H9 (cell line): ENCODE measurements around the gene DAB2IP. TPM values are rescaled to one million over a fixed set of nuclear protein-coding genes. Genes with fewer than 3 reads are reported as not detected.

ENCODE experiments used
- DNase-seq: peaks from one replicate; pipeline ENCODE4 v3.0.0-alpha.2; 2017
- H2AFZ ChIP-seq: one replicate; pipeline ENCODE4 v1.6.1; 2013; ENCODE audit warnings: mild to moderate bottlenecking, low read length, control low read depth, moderate library complexity
- H2AK5ac ChIP-seq: 2 replicates; pipeline ENCODE4 v1.6.1; 2013; ENCODE audit warnings: low read length, control low read depth, mixed read lengths; ENCODE audit not compliant: insufficient read length
- H2BK120ac ChIP-seq: one replicate; pipeline ENCODE4 v1.6.1; 2013; ENCODE audit warnings: low read depth, mild to moderate bottlenecking, low read length, control low read depth, inconsistent platforms; ENCODE audit not compliant: poor library complexity, severe bottlenecking
- H2BK12ac ChIP-seq: 2 replicates; pipeline ENCODE4 v1.6.1; 2013; ENCODE audit warnings: low read length, control low read depth, mixed read lengths, low read depth; ENCODE audit not compliant: insufficient read length
- H2BK15ac ChIP-seq: 2 replicates; pipeline ENCODE4 v1.6.1; 2013; ENCODE audit warnings: low read depth, low read length, control low read depth
- H2BK20ac ChIP-seq: one replicate; pipeline ENCODE4 v1.6.1; 2013; ENCODE audit warnings: low read depth, mild to moderate bottlenecking, low read length, control low read depth, inconsistent platforms; ENCODE audit not compliant: poor library complexity, severe bottlenecking
- H2BK5ac ChIP-seq: 2 replicates; pipeline ENCODE4 v1.6.1; 2013; ENCODE audit warnings: low read length, control low read depth, mixed read lengths; ENCODE audit not compliant: insufficient read length
- H3K14ac ChIP-seq: 2 replicates; pipeline ENCODE4 v1.6.1; 2013; ENCODE audit warnings: low read length, control low read depth; ENCODE audit not compliant: insufficient read depth
- H3K18ac ChIP-seq: 2 replicates; pipeline ENCODE4 v1.6.1; 2013; ENCODE audit warnings: low read depth, mild to moderate bottlenecking, mixed read lengths, low read length, control low read depth; ENCODE audit not compliant: insufficient read length
- H3K23ac ChIP-seq: 2 replicates; pipeline ENCODE4 v1.6.1; 2013; ENCODE audit warnings: low read length, control low read depth, mixed read lengths, low read depth; ENCODE audit not compliant: insufficient read length
- H3K23me2 ChIP-seq: 2 replicates; pipeline ENCODE4 v1.6.1; 2013; ENCODE audit warnings: low read depth, mild to moderate bottlenecking, mixed read lengths, low read length, control low read depth; ENCODE audit not compliant: insufficient read length, poor library complexity, severe bottlenecking
- H3K27ac ChIP-seq: 2 replicates; pipeline ENCODE4 v1.5.1; 2013; ENCODE audit warnings: low read length, control low read depth, mixed read lengths, low read depth; ENCODE audit not compliant: insufficient read length
- H3K27me3 ChIP-seq: 2 replicates; pipeline ENCODE4 v1.6.1; 2013; ENCODE audit warnings: low read length, control low read depth, inconsistent platforms; ENCODE audit not compliant: insufficient read depth
- H3K4ac ChIP-seq: 2 replicates; pipeline ENCODE4 v1.6.1; 2013; ENCODE audit warnings: low read depth, mild to moderate bottlenecking, control low read depth, inconsistent platforms, low read length, moderate library complexity
- H3K4me1 ChIP-seq: 2 replicates; pipeline ENCODE4 v1.6.1; 2013; ENCODE audit warnings: low read length, control low read depth, inconsistent platforms; ENCODE audit not compliant: insufficient read depth
- H3K4me2 ChIP-seq: 2 replicates; pipeline ENCODE4 v1.6.1; 2013; ENCODE audit warnings: low read length, control low read depth, mixed read lengths; ENCODE audit not compliant: insufficient read length, insufficient read depth
- H3K56ac ChIP-seq: 2 replicates; pipeline ENCODE4 v1.6.1; 2013; ENCODE audit warnings: low read depth, mild to moderate bottlenecking, mixed read lengths, low read length, control low read depth; ENCODE audit not compliant: insufficient read length
- H3K79me1 ChIP-seq: 2 replicates; pipeline ENCODE4 v1.6.1; 2013; ENCODE audit warnings: low read depth, mild to moderate bottlenecking, moderate library complexity, low read length, control low read depth, inconsistent platforms; ENCODE audit not compliant: insufficient read depth, poor library complexity, severe bottlenecking
- H3K79me2 ChIP-seq: 2 replicates; pipeline ENCODE4 v1.6.1; 2013; ENCODE audit warnings: low read length, control low read depth, inconsistent platforms; ENCODE audit not compliant: insufficient read depth
- H3K9ac ChIP-seq: 2 replicates; pipeline ENCODE4 v1.6.1; 2013; ENCODE audit warnings: low read length, control low read depth, mixed read lengths; ENCODE audit not compliant: insufficient read length; ENCODE audit errors: extremely low read depth
- H3K9me3 ChIP-seq: one replicate; pipeline ENCODE4 v1.6.1; 2013; ENCODE audit warnings: low read depth, low read length, inconsistent platforms; ENCODE audit not compliant: control insufficient read depth
- H3T11ph ChIP-seq: one replicate; pipeline ENCODE4 v1.6.1; 2013; ENCODE audit warnings: mild to moderate bottlenecking, low read length, control low read depth, inconsistent platforms
- H4K20me1 ChIP-seq: one replicate; pipeline ENCODE4 v1.6.1; 2013; ENCODE audit not compliant: control insufficient read depth, insufficient read length, insufficient read depth
- H4K5ac ChIP-seq: 2 replicates; pipeline ENCODE4 v1.6.1; 2013; ENCODE audit warnings: low read depth, mild to moderate bottlenecking, mixed read lengths, low read length, control low read depth; ENCODE audit not compliant: insufficient read length
- H4K8ac ChIP-seq: replicated peaks from 2 replicates; pipeline ENCODE4 v1.6.1; 2013; ENCODE audit warnings: low read length, control low read depth, mixed read lengths, low read depth; ENCODE audit not compliant: insufficient read length
- H4K91ac ChIP-seq: 2 replicates; pipeline ENCODE4 v1.6.1; 2013; ENCODE audit warnings: low read depth, mild to moderate bottlenecking, moderate library complexity, mixed read lengths, low read length, control low read depth; ENCODE audit not compliant: insufficient read length
- H3K27ac Mint-ChIP-seq, 3 experiments: 2 replicates in 2 of 3; 3 replicates in 1 of 3; pipeline ENCODE4 v1.8.0; 2020 to 2021; ENCODE audit warnings: mixed read lengths in 3 of 3, mild to moderate bottlenecking in 1 of 3, moderate library complexity in 1 of 3
- H3K27me3 Mint-ChIP-seq: 2 replicates; pipeline ENCODE4 v1.8.0; 2021; ENCODE audit warnings: low read depth, mild to moderate bottlenecking, moderate library complexity, mixed read lengths
- H3K36me3 Mint-ChIP-seq, 3 experiments: 2 replicates in 2 of 3; 3 replicates in 1 of 3; pipeline ENCODE4 v1.8.0; 2020 to 2021; ENCODE audit warnings: low read depth in 3 of 3, mixed read lengths in 3 of 3; ENCODE audit not compliant: insufficient read depth in 1 of 3
- H3K4me1 Mint-ChIP-seq, 2 experiments: 2 replicates each; pipeline ENCODE4 v1.8.0; 2020; ENCODE audit warnings: mixed read lengths in 2 of 2
- H3K4me3 Mint-ChIP-seq, 2 experiments: 2 replicates in 1 of 2; 3 replicates in 1 of 2; pipeline ENCODE4 v1.8.0; 2020 to 2021; ENCODE audit warnings: mild to moderate bottlenecking in 2 of 2, mixed read lengths in 2 of 2, moderate library complexity in 1 of 2
- H3K9me3 Mint-ChIP-seq, 2 experiments: 2 replicates in 1 of 2; 3 replicates in 1 of 2; pipeline ENCODE4 v1.8.0; 2020; ENCODE audit warnings: mild to moderate bottlenecking in 2 of 2, mixed read lengths in 2 of 2, moderate library complexity in 1 of 2
- WGBS: extraction: QIAGEN DNeasy Blood & Tissue Kit; methylation state at CpG from one replicate; pipeline ENCODE4 v1.1.7; 2013; ENCODE audit warnings: missing lambda C conversion rate, low lambda C conversion rate, mixed read lengths; ENCODE audit not compliant: insufficient read length; ENCODE audit errors: extremely low coverage; 5-methylcytosine and 5-hydroxymethylcytosine counted together
- total RNA-seq: library from RNA; stranded (reverse); gene quantifications from 2 replicates; pipeline ENCODE4 v1.2.1, GENCODE V29; 2021
- TF ChIP-seq, protein P1 (sequence below): fragments of 200-600 bp; sonication (generic); conservative IDR thresholded peaks from 3 replicates; pipeline ENCODE4 v1.8.0; 2021; ENCODE audit warnings: antibody characterized with exemption, mild to moderate bottlenecking

The DAB2IP gene
- total RNA-seq, 1 experiment from 2014 or later: 22.6 TPM

DNA sequence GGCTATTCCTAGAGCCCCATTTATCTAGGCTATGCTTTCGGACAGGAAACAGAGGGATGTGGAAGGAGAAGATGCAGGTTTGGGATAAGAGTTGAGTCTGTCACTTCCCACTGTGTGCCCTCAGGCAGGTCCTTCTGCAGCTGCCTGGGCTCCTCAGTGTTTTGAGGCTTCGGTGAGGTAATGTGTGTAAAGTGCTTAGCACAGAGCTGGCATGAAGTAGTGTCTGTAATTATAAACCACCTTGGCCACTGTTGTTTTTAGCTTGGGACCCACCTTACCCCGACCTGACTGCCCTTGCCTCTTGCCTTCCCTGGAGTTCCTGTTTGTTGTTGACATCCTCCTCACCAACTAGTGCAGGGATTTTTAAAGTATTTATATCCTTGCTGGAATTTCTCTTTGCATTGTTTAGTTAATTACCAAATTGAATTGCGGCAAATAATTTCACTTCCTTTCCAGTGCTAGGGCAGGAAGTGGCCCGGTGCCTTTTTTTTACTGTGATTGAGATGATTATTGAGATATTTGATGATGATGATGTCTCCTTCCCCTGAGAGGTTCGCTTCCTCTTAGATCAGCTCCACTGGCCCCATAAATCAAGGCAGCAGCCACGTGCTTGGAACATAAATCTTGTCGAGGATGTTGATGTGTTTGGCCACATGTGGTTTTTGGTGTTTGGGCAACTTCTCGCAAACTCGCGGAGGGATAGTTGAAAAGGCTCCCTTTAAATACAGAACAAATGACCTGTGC lies 38.3 kb upstream of the DAB2IP start:
- H2AK5ac ChIP-seq: no peak overlapping the region
- no peak overlapping the region for H4K5ac ChIP-seq
- no peaks in the 10 kb centered on the region for H3K27me3 ChIP-seq
- no peak overlapping the region for H2BK20ac ChIP-seq
- H2BK12ac ChIP-seq: no peak overlapping the region
- Mint-ChIP-seq H3K4me3 (no peak overlapping the region), H3K27me3 (no peaks in the 10 kb centered on the region), H3K4me1 (peaks cover 24 to 38% of the 10 kb centered on the region in 2 experiments), H3K27ac (no peak overlapping the region; a peak in 1 of 7 replicates), H3K9me3 (no peaks in the 10 kb centered on the region), H3K36me3 (no peaks in the 10 kb centered on the region; a peak in 1 of 7 replicates)
- H3K23ac ChIP-seq: no peak overlapping the region
- no peak overlapping the region for H3K18ac ChIP-seq
- no peak overlapping the region for H2AFZ ChIP-seq
- no peak overlapping the region for H4K8ac ChIP-seq
- H3T11ph ChIP-seq: no peak overlapping the region
- TF ChIP-seq, protein P1, sequence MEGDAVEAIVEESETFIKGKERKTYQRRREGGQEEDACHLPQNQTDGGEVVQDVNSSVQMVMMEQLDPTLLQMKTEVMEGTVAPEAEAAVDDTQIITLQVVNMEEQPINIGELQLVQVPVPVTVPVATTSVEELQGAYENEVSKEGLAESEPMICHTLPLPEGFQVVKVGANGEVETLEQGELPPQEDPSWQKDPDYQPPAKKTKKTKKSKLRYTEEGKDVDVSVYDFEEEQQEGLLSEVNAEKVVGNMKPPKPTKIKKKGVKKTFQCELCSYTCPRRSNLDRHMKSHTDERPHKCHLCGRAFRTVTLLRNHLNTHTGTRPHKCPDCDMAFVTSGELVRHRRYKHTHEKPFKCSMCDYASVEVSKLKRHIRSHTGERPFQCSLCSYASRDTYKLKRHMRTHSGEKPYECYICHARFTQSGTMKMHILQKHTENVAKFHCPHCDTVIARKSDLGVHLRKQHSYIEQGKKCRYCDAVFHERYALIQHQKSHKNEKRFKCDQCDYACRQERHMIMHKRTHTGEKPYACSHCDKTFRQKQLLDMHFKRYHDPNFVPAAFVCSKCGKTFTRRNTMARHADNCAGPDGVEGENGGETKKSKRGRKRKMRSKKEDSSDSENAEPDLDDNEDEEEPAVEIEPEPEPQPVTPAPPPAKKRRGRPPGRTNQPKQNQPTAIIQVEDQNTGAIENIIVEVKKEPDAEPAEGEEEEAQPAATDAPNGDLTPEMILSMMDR: no peak
- no peak overlapping the region for H4K91ac ChIP-seq
- H3K79me1 ChIP-seq: no peaks in the 10 kb centered on the region
- no peak overlapping the region for H3K4me2 ChIP-seq
- no peak for DNase-seq
- H3K4me1 ChIP-seq: peaks cover 7% of the 10 kb centered on the region; the same call in 1 of the 2 replicates
- no peak overlapping the region for H3K56ac ChIP-seq
- no peak overlapping the region for H3K14ac ChIP-seq
- H2BK5ac ChIP-seq: no peak overlapping the region
- no peak overlapping the region for H3K9ac ChIP-seq
- no CpG with 5 or more reads among the region's 11 CpGs for WGBS
- H3K4ac ChIP-seq: no peak overlapping the region
- no peaks in the 10 kb centered on the region for H4K20me1 ChIP-seq
- no peak overlapping the region for H2BK120ac ChIP-seq
- H3K23me2 ChIP-seq: no peaks in the 10 kb centered on the region
- H3K27ac ChIP-seq: no peak overlapping the region
- no peaks in the 10 kb centered on the region for H3K9me3 ChIP-seq
- H3K79me2 ChIP-seq: peaks cover 3% of the 10 kb centered on the region; the same call in 1 of the 2 replicates
- no peak overlapping the region for H2BK15ac ChIP-seq
